ENCODE data around the gene C7orf57. TPM values are rescaled to one million over a fixed set of nuclear protein-coding genes. Genes with fewer than 3 reads are reported as not detected.
A peak's percentile ranks its signal among the peaks of the same experiment; 100 is the strongest.
"Not testable (repeated sequence)": the region's sequence is repeated elsewhere in the genome, so short reads cannot be mapped to it uniquely, and the experiment has no call there.

C7orf57 gene
- not detected for total RNA-seq (ENCODE audit: unreplicated experiment)
- long read RNA-seq: 0 reads

- peak within 1 kb of the TSS; percentile 91 for H3K4me3 Mint-ChIP-seq (ENCODE audit: unreplicated experiment)
- TF ChIP-seq, protein P1, sequence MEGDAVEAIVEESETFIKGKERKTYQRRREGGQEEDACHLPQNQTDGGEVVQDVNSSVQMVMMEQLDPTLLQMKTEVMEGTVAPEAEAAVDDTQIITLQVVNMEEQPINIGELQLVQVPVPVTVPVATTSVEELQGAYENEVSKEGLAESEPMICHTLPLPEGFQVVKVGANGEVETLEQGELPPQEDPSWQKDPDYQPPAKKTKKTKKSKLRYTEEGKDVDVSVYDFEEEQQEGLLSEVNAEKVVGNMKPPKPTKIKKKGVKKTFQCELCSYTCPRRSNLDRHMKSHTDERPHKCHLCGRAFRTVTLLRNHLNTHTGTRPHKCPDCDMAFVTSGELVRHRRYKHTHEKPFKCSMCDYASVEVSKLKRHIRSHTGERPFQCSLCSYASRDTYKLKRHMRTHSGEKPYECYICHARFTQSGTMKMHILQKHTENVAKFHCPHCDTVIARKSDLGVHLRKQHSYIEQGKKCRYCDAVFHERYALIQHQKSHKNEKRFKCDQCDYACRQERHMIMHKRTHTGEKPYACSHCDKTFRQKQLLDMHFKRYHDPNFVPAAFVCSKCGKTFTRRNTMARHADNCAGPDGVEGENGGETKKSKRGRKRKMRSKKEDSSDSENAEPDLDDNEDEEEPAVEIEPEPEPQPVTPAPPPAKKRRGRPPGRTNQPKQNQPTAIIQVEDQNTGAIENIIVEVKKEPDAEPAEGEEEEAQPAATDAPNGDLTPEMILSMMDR (IDR thresholded peaks at IDR 0.05; ENCODE audit: unreplicated experiment): no peak
- no peaks in the 10 kb centered on the region for H3K36me3 Mint-ChIP-seq (ENCODE audit: low read depth, unreplicated experiment)
- H3K27ac Mint-ChIP-seq (ENCODE audit: unreplicated experiment): peak within 1 kb of the TSS; percentile 44
- peaks cover 6% of the 10 kb centered on the region for H3K4me1 Mint-ChIP-seq (ENCODE audit: unreplicated experiment)
- H3K9me3 Mint-ChIP-seq (ENCODE audit: unreplicated experiment): no peaks in the 10 kb centered on the region
- peaks cover 7% of the 10 kb centered on the region for H3K27me3 Mint-ChIP-seq (ENCODE audit: unreplicated experiment)
- peak; percentile 95 for DNase-seq (ENCODE audit: low spot score)
Measured at GRCh38 chr7:48035301-48035966, at the start of gene C7orf57. TSS of gene C7orf57 (plus strand) at chr7:48035543. CDS start at chr7:48036309, 766 bp downstream.

- Mint-ChIP-seq H3K4me1 (ENCODE audit: unreplicated experiment) (peaks cover 15% of the 10 kb centered on the region), H3K9me3 (ENCODE audit: unreplicated experiment) (no peaks in the 10 kb centered on the region), H3K27me3 (ENCODE audit: unreplicated experiment) (peaks cover 3% of the 10 kb centered on the region), H3K36me3 (ENCODE audit: low read depth, unreplicated experiment) (no peaks in the 10 kb centered on the region), H3K4me3 (ENCODE audit: unreplicated experiment) (no peak overlapping the region), H3K27ac (ENCODE audit: unreplicated experiment) (no peak overlapping the region)
- TF ChIP-seq, protein P1 (IDR thresholded peaks at IDR 0.05; ENCODE audit: unreplicated experiment): peak; percentile 35
- peak; percentile 20 for DNase-seq (ENCODE audit: low spot score)
Measured at GRCh38 chr7:47988496-47989386, 46.6 kb upstream of the C7orf57 start.

DNA sequence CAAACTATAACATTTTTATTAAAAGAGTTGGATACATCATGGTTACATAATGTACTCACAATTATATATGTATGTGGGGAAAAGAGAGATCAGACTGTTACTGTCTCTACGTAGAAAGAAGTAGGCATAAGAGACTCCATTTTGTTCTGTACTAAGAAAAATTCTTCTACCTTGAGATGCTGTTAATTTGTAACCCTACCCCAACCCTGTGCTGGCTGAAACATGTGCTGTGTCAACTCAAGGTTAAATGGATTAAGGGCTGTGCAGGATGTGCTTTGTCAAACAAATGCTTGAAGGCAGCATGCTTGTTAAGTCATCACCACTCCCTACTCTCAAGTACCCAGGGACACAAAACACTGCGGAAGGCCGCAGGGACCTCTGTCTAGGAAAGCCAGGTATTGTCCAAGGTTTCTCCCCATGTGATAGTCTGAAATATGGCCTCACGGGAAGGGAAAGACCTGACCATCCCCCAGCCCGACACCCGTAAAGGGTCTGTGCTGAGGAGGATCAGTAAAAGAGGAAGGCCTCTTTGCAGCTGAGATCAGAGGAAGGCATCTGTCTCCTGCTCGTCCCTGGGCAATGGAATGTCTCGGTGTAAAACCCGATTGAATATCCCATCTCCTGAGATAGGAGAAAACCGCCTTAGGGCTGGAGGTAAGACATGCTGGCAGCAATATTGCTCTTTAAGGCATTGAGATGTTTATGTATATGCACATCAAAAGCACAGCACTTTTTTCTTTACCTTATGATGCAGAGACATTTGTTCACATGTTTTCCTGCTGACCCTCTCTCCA lies 45.5 kb upstream of the C7orf57 start:
- H3K4me1 Mint-ChIP-seq (ENCODE audit: unreplicated experiment): peaks cover 15% of the 10 kb centered on the region
- H3K9me3 Mint-ChIP-seq (ENCODE audit: unreplicated experiment); H3K36me3 Mint-ChIP-seq (ENCODE audit: low read depth, unreplicated experiment); H3K4me3 Mint-ChIP-seq (ENCODE audit: unreplicated experiment); H3K27me3 Mint-ChIP-seq (ENCODE audit: unreplicated experiment); DNase-seq (ENCODE audit: low spot score); H3K27ac Mint-ChIP-seq (ENCODE audit: unreplicated experiment): not testable (repeated sequence)

DNA sequence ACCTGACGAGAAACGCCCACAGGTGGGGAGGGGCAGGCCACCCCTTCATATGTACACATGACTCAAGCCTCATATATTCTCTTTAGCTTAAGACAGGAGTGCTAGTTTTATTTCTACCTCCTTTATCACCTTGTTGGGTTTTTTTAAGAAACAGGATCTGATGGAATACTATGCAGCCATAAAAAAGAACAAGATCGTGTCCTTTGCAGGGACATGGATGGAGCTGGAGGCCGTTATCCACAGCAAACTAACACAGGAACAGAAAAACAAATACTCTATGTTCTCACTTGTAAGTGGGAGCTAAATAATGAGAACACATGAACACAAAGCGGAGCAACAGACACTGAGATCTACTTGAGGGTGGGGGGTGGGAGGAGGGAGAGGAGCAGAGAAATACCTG lies 44.8 kb upstream of the C7orf57 start:
- H3K4me1 Mint-ChIP-seq (ENCODE audit: unreplicated experiment): peaks cover 15% of the 10 kb centered on the region
- H3K36me3 Mint-ChIP-seq (ENCODE audit: low read depth, unreplicated experiment): no peaks in the 10 kb centered on the region
- TF ChIP-seq, protein P1 (IDR thresholded peaks at IDR 0.05; ENCODE audit: unreplicated experiment): no peak
- H3K9me3 Mint-ChIP-seq (ENCODE audit: unreplicated experiment): no peaks in the 10 kb centered on the region
- no peak overlapping the region for H3K4me3 Mint-ChIP-seq (ENCODE audit: unreplicated experiment)
- peaks cover 3% of the 10 kb centered on the region for H3K27me3 Mint-ChIP-seq (ENCODE audit: unreplicated experiment)
- no peak for DNase-seq (ENCODE audit: low spot score)
- H3K27ac Mint-ChIP-seq (ENCODE audit: unreplicated experiment): no peak overlapping the region

DNA sequence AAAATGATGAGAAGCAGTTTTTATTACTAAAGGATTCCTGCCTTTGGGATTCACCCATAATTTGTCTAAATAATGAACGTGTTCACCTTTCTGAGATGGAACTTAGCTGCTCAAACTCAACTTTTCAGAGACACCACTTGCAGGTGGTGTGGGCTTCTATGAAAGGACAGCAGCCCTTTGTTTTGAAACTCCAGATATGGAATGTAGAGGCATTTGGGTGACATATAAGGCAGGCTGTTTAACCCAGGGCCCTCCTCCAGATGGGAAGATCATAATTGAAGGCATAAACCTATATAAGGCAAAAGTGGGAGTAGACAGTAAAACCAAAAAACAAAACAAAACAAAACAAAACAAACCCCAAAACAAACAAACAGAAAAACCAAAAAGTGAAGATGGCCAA lies 44.1 kb upstream of the C7orf57 start:
- Mint-ChIP-seq H3K9me3 (ENCODE audit: unreplicated experiment) (no peaks in the 10 kb centered on the region), H3K27me3 (ENCODE audit: unreplicated experiment) (peaks cover 3% of the 10 kb centered on the region), H3K36me3 (ENCODE audit: low read depth, unreplicated experiment) (no peaks in the 10 kb centered on the region), H3K27ac (ENCODE audit: unreplicated experiment) (no peak overlapping the region), H3K4me3 (ENCODE audit: unreplicated experiment) (peak overlapping the region; percentile 35), H3K4me1 (ENCODE audit: unreplicated experiment) (peaks cover 15% of the 10 kb centered on the region)
- DNase-seq (ENCODE audit: low spot score): no peak
- TF ChIP-seq, protein P1 (IDR thresholded peaks at IDR 0.05; ENCODE audit: unreplicated experiment): no peak
